ENCODE measurements around the gene SLC16A10. TPM values are rescaled to one million over a fixed set of nuclear protein-coding genes. Genes with fewer than 3 reads are reported as not detected.

SLC16A10 gene
- polyA plus RNA-seq, 3 donors, result 0.05 to 0.15 TPM; not detected in 1

DNA sequence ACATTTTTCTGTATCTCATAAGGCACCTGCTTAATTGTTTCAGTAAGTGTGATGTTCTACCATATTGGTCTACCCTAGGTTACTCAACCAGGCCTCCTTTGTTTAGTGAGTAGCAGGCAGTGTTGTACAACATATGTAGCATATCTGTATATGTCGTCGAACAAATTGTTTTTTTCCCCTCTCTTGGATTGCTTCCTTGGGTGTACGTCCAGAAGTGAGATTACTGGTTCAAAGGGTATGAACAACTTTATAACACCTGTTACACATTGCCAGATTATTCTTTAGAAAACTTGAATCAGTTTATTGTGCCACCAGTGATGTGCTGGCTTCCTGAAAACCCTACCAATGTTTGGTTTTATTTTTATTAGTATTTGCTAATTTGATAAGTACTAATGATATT lies 14.7 kb downstream of the SLC16A10 start:
- TF ChIP-seq CTCF (IDR thresholded peaks at IDR 0.05), result no peak
- H3K4me3 Mint-ChIP-seq, result no peak overlapping the region
- H3K27ac Mint-ChIP-seq, result no peak overlapping the region
- H2AFZ ChIP-seq (ENCODE audit: insufficient read depth, low read depth, low read length, poor library complexity, severe bottlenecking), result no peak overlapping the region
- H3K36me3 Mint-ChIP-seq, result no peaks in the 10 kb centered on the region
- no peak overlapping the region for H3K4me2 ChIP-seq (replicated peaks; ENCODE audit: extremely low read depth, low read length, poor library complexity, severe bottlenecking)
- H3K27ac ChIP-seq (ENCODE audit: low read depth in 1 of 2, low read length in 2 of 2), result no peak overlapping the region
- H3K79me2 ChIP-seq (ENCODE audit: insufficient read depth, low read length), result no peaks in the 10 kb centered on the region
- H3K27me3 Mint-ChIP-seq (ENCODE audit: low read depth in 3 of 3), result peaks cover 0 to 3% (median 0%) of the 10 kb centered on the region in 3 donors
- intact Hi-C loops (cut with micrococcal nuclease), result no loop called here
- no peaks in the 10 kb centered on the region for H3K4me1 Mint-ChIP-seq
- H3K9me3 ChIP-seq (replicated peaks in 1 of 2; ENCODE audit: control insufficient read depth in 1 of 2, insufficient read depth in 1 of 2, low read length in 2 of 2), result no peaks in the 10 kb centered on the region
- no peaks in the 10 kb centered on the region for H3K4me1 ChIP-seq (ENCODE audit: control insufficient read depth in 1 of 2, insufficient read depth in 2 of 2, low read length in 2 of 2)
- WGBS (ENCODE audit: insufficient coverage), result no CpG with 5 or more reads among the region's 3 CpGs
- no peaks in the 10 kb centered on the region for H3K36me3 ChIP-seq (replicated peaks in 1 of 2; ENCODE audit: control insufficient read depth in 1 of 2, insufficient read depth in 2 of 2, low read length in 2 of 2)
- H3K27me3 ChIP-seq (ENCODE audit: control insufficient read depth in 2 of 2, insufficient read depth in 2 of 2, low read length in 2 of 2), result no peaks in the 10 kb centered on the region
- no peak for DNase-seq
- H4K20me1 ChIP-seq (ENCODE audit: insufficient read depth, low read length), result no peaks in the 10 kb centered on the region
- H3K4me3 ChIP-seq (replicated peaks in 1 of 3; ENCODE audit: low read depth in 2 of 3, low read length in 3 of 3), result no peak overlapping the region
- H3K9ac ChIP-seq (ENCODE audit: insufficient read depth, low read length, poor library complexity, severe bottlenecking), result no peak overlapping the region
- peaks cover 0 to 1% (median 0%) of the 10 kb centered on the region in 7 donors for H3K9me3 Mint-ChIP-seq

DNA sequence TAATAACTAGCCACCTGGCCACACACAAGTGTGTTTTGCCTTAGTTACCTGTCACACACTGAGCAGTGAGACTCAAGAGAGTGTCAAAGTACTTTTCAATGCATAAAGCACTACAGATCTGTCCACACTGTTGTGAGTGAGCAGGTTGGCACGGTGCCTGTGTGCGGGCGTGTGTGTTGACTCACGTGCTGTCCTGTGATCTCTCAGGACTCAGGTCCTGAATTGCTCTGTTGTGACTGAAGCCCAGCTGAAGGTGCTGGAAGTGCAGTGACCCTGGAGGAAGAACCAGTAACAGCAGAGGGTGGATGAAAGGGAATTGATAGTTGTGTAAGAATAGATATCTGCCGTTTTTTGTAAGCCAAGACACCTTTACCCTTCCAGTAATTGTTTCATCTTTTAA lies 18.3 kb downstream of the SLC16A10 start:
- peaks cover 0 to 4% (median 2%) of the 10 kb centered on the region in 3 donors for H3K27me3 Mint-ChIP-seq (ENCODE audit: low read depth in 3 of 3)
- H3K9me3 Mint-ChIP-seq, result peaks cover 2 to 11% (median 3%) of the 10 kb centered on the region in 7 donors
- no peak overlapping the region for H3K4me3 ChIP-seq (replicated peaks in 1 of 3; ENCODE audit: low read depth in 2 of 3, low read length in 3 of 3)
- H3K27ac ChIP-seq (ENCODE audit: low read depth in 1 of 2, low read length in 2 of 2), result no peak overlapping the region
- 93% methylated on average over 4 of the region's 5 CpGs for WGBS (ENCODE audit: insufficient coverage)
- no peaks in the 10 kb centered on the region for H3K27me3 ChIP-seq (ENCODE audit: control insufficient read depth in 2 of 2, insufficient read depth in 2 of 2, low read length in 2 of 2)
- no peak overlapping the region for H2AFZ ChIP-seq (ENCODE audit: insufficient read depth, low read depth, low read length, poor library complexity, severe bottlenecking)
- no peaks in the 10 kb centered on the region for H3K79me2 ChIP-seq (ENCODE audit: insufficient read depth, low read length)
- no peak overlapping the region for H3K9ac ChIP-seq (ENCODE audit: insufficient read depth, low read length, poor library complexity, severe bottlenecking)
- no peak overlapping the region for H3K4me2 ChIP-seq (replicated peaks; ENCODE audit: extremely low read depth, low read length, poor library complexity, severe bottlenecking)
- no peak overlapping the region for H3K4me3 Mint-ChIP-seq
- no peak for TF ChIP-seq CTCF (IDR thresholded peaks at IDR 0.05)
- H3K36me3 Mint-ChIP-seq, result no peaks in the 10 kb centered on the region
- no peaks in the 10 kb centered on the region for H3K36me3 ChIP-seq (replicated peaks in 1 of 2; ENCODE audit: control insufficient read depth in 1 of 2, insufficient read depth in 2 of 2, low read length in 2 of 2)
- intact Hi-C loops (cut with micrococcal nuclease), result no loop called here
- H4K20me1 ChIP-seq (ENCODE audit: insufficient read depth, low read length), result no peaks in the 10 kb centered on the region
- peak in 1 of 3 donors; percentile 12 for DNase-seq
- peak overlapping the region in 1 of 7 donors; percentile 17 for H3K27ac Mint-ChIP-seq
- H3K9me3 ChIP-seq (replicated peaks in 1 of 2; ENCODE audit: control insufficient read depth in 1 of 2, insufficient read depth in 1 of 2, low read length in 2 of 2), result no peaks in the 10 kb centered on the region
- no peaks in the 10 kb centered on the region for H3K4me1 ChIP-seq (ENCODE audit: control insufficient read depth in 1 of 2, insufficient read depth in 2 of 2, low read length in 2 of 2)
- H3K4me1 Mint-ChIP-seq, result peaks cover 5% of the 10 kb centered on the region

Data from CD14-positive monocyte (primary cell).